Stimulated activated CD4-positive, alpha-beta T cell treated with anti-CD3 and anti-CD28 coated beads, Interleukin-1b, Interleukin-23, amount 100 ng/mL, for 48 hours (primary cell): ENCODE measurements around the gene LRRN4CL.
"Not testable (repeated sequence)": the region's sequence is repeated elsewhere in the genome, so short reads cannot be mapped to it uniquely, and the experiment has no call there.

Experiments used
- DNase-seq: peaks from one replicate; pipeline ENCODE4 v3.0.0-alpha.2; 2020

LRRN4CL gene

DNA sequence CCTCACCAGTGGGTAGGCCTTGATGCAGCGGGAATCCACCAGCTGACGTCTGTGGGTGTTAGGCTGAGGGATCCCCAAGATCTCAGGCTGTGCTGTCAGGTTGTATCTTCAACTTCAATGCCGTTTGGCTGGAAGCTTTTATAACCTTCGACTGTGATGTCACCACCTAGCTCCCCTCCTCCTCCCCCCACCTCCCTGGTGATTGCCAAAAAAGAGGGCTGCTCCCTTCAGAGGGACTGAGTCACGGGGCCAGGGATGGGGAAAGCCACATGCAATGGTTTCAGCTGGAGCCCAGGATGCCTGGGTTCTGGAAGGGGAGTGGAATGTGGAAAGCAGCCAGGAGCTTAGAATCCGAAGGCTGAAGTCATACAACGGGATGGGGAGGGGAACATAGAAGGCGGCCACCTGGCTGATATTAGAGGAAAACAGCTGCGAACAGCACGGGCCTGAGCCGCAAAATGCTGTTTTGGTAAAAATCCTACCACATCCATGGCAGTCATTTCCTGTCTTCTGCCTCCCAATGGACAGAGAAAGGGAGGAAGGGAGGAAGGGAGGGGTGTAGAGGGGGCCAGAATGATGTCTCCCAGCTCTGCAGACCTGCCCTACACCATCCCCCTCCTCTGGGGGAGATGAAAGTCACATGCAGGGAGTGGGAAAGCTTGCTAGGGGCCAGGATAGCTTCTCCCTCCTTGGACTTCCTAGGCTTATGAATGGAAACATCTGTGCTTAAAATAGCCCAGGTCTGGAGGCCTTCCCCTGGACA is at the start of gene LRRN4CL:
TSS of gene LRRN4CL (minus strand) at position 110 of the 763 bp plus-strand sequence. CDS start 1,022 bp downstream, outside the sequence.
- DNase-seq, result no peak

GRCh38 chr11:62737196-62737595 is 47.9 kb upstream of the LRRN4CL start:
- no peak for DNase-seq

DNA sequence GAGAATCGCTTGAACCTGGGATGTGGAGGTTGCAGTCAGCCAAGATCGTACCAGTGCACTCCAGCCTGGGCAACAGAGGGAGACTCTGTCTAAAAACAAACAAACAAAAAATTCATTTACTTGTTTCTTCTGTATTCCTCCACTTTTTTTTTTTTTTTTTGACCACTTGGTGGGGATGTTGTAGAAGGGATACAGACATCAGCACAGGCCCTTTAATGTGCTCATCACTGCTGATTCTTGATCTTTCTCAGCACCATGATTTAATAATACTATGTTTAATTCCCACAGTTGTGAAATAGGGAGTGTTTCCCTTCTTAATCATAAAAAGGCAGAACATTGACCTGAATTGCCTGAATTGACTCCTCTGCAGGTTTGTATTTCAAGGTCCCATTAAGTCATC is 43.5 kb upstream of the LRRN4CL start:
- DNase-seq, result no peak

DNA sequence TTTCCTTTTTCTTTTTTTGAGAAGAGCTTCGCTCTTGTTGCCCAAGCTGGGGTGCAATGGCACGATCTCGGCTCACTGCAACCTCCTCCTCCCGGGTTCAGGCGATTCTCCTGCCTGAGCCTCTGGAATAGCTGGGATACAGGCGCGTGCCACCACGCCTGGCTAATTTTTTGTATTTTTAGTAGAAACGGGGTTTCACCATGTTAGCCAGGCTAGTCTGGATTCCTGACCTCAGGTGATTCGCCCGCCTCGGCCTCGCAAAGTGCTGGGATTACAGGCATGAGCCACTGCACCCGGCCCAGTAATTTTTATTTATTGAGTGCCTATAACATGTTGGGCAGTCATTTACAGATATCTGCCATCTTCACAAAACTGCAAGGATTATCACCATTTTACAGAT is 40.7 kb upstream of the LRRN4CL start:
- DNase-seq, result not testable (repeated sequence)

GRCh38 chr11:62728171-62728988 is 39.0 kb upstream of the LRRN4CL start, which contains the start of gene TTC9C:
Gene TTC9C, plus strand, starts transcription at chr11:62728486. Its CDS starts 363 bp downstream, at chr11:62728849.
- DNase-seq, result peak; percentile 82

- DNase-seq, result peak; percentile 87
Observed at GRCh38 chr11:62727872-62728170, 38.5 kb upstream of the LRRN4CL start.

DNA sequence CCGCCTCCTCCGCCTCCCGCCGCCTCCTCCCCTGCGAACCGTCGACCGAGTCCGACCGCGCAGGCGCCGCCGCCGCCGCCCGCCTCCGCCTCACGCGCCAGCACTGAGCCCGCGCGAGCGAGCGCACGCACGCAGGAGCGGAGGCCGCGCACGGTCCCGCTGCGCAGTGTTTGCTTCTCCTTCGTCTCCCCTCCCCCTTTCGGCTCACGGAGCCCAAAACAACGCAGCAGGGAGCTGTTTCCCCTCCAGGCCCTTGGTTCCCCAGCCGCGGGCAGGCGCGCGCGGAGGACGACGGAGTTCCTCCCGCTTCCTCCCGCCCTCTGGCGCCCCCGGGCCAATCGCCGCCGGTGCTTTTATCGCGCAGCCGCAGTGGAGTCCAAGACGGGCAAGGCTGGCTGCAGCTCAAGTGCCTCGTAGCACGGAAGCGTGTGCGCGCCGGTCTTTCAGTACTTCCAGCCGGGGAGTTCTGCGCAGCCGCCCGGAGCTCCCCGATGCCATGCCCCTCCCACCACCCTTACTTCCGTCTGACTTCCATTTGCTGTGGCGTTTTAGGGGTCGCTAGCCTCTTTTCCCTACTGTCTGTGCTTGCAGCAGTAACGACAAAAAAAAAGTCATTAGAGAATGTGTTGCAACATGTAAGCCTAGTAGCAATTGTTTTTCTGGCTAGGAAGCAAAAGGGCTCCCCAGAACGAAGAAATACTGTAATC is 38.0 kb upstream of the LRRN4CL start, which contains the start of gene HNRNPUL2:
TSS of gene HNRNPUL2 (minus strand) at position 293 of the 707 bp plus-strand sequence. CDS start 301 bp downstream, outside the sequence.
- DNase-seq, result peak; percentile 99

DNA sequence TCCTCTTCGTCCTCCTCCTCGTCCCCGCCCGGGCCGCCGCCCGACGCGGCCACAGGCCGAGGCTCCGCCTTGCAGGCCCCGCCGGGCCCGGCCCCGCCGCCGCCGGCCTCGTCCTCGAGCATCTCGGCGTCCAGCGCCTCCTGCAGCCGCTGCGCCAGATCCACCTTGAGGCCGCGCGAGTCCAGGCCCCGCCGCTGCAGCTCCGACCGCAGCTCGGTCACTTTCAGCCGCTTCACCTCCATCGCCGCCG is 37.5 kb upstream of the LRRN4CL start:
- DNase-seq, result no peak

- DNase-seq, result peak; percentile 13
Observed at GRCh38 chr11:62726156-62726914, 37.0 kb upstream of the LRRN4CL start.

DNA sequence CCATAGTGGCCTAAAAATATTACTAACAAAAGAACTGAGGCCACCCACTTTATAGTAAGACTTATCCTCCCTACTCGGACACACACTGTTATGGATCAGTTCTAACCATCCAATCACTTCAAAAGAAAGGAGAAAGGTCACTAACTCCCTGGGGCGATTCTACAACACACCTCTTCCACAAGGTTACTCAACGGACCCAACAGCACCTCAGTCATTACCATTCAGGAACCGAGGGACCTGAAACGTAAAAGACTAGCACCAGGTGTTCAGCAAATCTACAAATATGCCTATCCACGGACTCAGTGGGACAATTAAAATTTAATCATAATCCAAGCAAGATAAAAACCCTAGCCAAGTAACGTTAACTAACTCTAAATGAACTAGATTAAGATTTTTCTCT is 36.3 kb upstream of the LRRN4CL start:
- DNase-seq, result no peak

GRCh38 chr11:62724171-62724570 is 34.8 kb upstream of the LRRN4CL start:
- DNase-seq, result no peak

- DNase-seq, result no peak
Observed at GRCh38 chr11:62721994-62722393, 32.7 kb upstream of the LRRN4CL start.

DNA sequence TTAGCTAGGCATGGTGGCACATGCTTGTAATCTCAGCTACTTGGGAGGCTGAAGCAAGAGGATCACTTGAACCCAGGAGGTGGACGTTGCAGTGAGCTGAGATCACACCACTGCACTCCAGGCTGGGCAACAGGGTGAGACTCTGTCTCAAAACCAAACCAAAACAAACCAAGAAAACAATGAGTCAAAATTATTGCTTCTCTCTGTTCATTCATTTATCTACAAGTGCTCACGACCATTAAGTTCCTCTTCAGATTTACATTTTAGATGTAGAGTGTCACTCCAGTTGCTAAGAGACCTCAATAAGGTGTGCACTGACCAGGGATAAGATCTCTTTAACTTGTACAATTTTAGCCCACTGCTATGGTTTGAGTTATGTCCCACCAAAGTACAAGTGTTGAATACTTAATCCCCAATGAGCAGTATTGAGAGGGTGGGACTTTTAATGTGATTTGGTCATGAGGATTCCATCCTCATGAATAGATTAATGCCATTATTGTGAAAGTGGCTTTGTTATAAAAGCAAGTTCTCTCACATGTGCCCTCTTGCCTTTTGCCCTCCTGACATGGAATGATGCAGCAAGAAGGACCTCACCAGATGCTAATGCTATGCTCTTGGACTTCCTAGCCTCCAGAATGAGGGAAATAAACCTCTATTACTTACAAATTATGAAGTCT is 30.1 kb upstream of the LRRN4CL start:
- no peak for DNase-seq

DNA sequence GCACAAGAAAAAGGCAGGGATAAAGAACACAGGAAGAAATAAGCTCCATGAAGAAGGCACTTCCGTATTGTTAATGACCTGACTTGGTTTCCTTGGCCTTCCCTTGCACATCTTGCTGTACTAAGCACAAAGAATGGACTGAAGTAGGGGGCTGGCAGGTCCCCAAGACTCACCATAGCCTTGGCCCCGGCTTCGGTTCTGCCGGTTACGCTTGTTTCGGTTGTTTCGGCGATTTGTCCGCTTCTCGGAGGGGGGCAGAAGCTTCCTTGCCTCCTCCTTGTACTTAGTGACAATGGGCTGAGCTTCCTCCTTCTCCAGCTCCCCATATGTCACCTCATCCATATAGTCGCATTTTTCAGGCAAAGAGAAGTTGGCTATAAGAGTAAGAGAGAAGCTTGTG is 27.5 kb upstream of the LRRN4CL start:
- no peak for DNase-seq

DNA sequence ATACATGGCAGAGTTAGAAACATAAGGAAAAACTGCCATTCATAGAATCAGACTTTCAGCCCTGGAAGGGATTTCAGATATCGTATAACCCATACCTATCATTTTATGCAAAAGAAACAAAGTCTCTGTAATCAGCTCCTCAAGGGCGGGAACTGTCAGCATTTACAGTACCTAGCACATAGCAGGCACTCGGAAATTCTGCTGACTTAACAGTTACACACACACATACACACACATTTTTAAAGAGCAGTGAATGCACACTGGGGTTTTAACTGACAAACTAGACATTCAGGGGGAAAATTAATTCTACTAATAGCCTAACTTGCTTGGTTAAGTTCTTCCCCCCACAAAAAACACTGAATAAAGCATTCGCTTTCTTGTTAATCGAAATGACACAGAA is 26.9 kb upstream of the LRRN4CL start:
- no peak for DNase-seq

- no peak for DNase-seq
Observed at GRCh38 chr11:62715150-62716130, 26.1 kb upstream of the LRRN4CL start.

DNA sequence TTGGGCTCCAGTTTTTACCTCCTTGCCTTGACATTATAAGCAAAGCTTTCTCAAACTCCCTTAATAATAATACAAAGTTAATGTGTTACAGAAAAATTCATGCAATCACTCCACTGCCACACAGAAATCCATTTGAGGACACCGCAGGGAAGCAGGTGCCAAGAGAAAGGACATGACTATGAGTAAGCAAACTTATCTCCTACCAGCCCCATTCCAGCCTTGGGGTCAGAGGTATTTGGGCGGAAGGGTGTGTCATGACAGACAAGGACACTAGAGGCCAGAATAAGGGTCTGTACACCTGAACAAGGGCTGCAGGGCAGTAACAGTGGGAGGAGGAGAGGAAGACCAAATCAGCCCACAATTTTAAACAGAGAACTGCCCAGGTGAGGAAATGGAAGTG is 24.0 kb upstream of the LRRN4CL start:
- DNase-seq, result no peak

- DNase-seq, result no peak
Observed at GRCh38 chr11:62712861-62713260, 23.5 kb upstream of the LRRN4CL start.

GRCh38 chr11:62712276-62712812 is 23.0 kb upstream of the LRRN4CL start:
- no peak for DNase-seq

GRCh38 chr11:62710001-62710345 is 20.6 kb upstream of the LRRN4CL start:
- no peak for DNase-seq
